HEK293 (cell line): ENCODE results near the gene CCL24.
"Not testable (repeated sequence)": the region's sequence is repeated elsewhere in the genome, so short reads cannot be mapped to it uniquely, and the experiment has no call there.

Source experiments
- CTCF ChIA-PET: fragments of 350-600 bp; formaldehyde crosslinking; extraction: SDS; loops from one replicate; lab custom pipeline; 2021; ENCODE audit warnings: antibody characterized with exemption; lab: Yijun Ruan, JAX
- POLR2A ChIA-PET: fragments of 300-600 bp; formaldehyde crosslinking; extraction: SDS; loops from one replicate; lab custom pipeline; 2020; ENCODE audit warnings: antibody characterized with exemption, inconsistent platforms; lab: Yijun Ruan, JAX
- H3K27ac ChIP-seq: fragments of 200-500 bp; sonication (Bioruptor generic); 2 replicates; pipeline ENCODE4 v1.5.1; 2014; ENCODE audit warnings: low read depth, low read length, control low read depth, inconsistent platforms; ENCODE audit errors: extremely low read depth
- H3K36me3 ChIP-seq, 2 experiments: fragments of 200-500 bp in 1 of 2; sonication (Bioruptor generic) in 1 of 2; 1 replicate in 1 of 2; 2 replicates in 1 of 2; pipeline ENCODE4 v1.5.1; 2014 to 2017; ENCODE audit warnings: inconsistent platforms in 2 of 2, low read length in 2 of 2; ENCODE audit not compliant: control insufficient read depth in 2 of 2, insufficient read depth in 1 of 2
- H3K4me1 ChIP-seq: fragments of 200-500 bp; sonication (Bioruptor generic); 2 replicates; pipeline ENCODE4 v1.5.1; 2014; ENCODE audit warnings: mild to moderate bottlenecking, low read length, inconsistent platforms; ENCODE audit not compliant: control insufficient read depth, insufficient read depth
- H3K4me3 ChIP-seq: 2 replicates; pipeline ENCODE4 v1.5.1; 2011; ENCODE audit warnings: low read depth, mild to moderate bottlenecking, control low read depth, low read length, moderate library complexity
- H3K9me3 ChIP-seq: fragments of 200-500 bp; sonication (Bioruptor generic); 2 replicates; pipeline ENCODE4 v1.5.1; 2014; ENCODE audit warnings: low read depth, low read length, inconsistent platforms; ENCODE audit not compliant: control insufficient read depth, insufficient read depth
- BCL11A ChIP-seq: fragments of 450-650 bp; formaldehyde crosslinking; IDR thresholded peaks from 2 replicates; pipeline ENCODE4 v1.5.1; 2016; ENCODE audit warnings: low read depth, missing biosample characterization, missing genetic modification characterization
- GLI2 ChIP-seq: fragments of 450-650 bp; formaldehyde crosslinking; IDR thresholded peaks from 2 replicates; pipeline ENCODE4; 2017; ENCODE audit warnings: missing biosample characterization, missing genetic modification characterization, low read depth, borderline replicate concordance
- HOXA7 ChIP-seq: sonication (generic); formaldehyde crosslinking; IDR thresholded peaks from 2 replicates; pipeline ENCODE4 v1.8.1; 2022; ENCODE audit warnings: missing genetic modification reagents, borderline replicate concordance
- PBX3 ChIP-seq: sonication (generic); formaldehyde crosslinking; IDR thresholded peaks from 2 replicates; pipeline ENCODE4 v1.8.1; 2022; ENCODE audit warnings: mild to moderate bottlenecking, moderate library complexity, missing genetic modification reagents
- ZNF114 ChIP-seq: fragments of 450-650 bp; formaldehyde crosslinking; IDR thresholded peaks from 2 replicates; pipeline ENCODE4 v1.5.0; 2017; ENCODE audit warnings: missing biosample characterization, missing genetic modification characterization
- ZNF202 ChIP-seq: fragments of 450-650 bp; formaldehyde crosslinking; IDR thresholded peaks from 2 replicates; pipeline ENCODE4 v1.5.1; 2016; ENCODE audit warnings: missing biosample characterization, missing genetic modification characterization, borderline replicate concordance
- ZNF24 ChIP-seq: fragments of 450-650 bp; formaldehyde crosslinking; IDR thresholded peaks from 2 replicates; pipeline ENCODE4 v1.5.1; 2016; ENCODE audit warnings: missing biosample characterization, missing genetic modification characterization
- ZNF280D ChIP-seq: fragments of 450-650 bp; formaldehyde crosslinking; IDR thresholded peaks from 2 replicates; pipeline ENCODE4 v1.5.1; 2016; ENCODE audit warnings: missing biosample characterization, missing genetic modification characterization
- ZNF366 ChIP-seq: fragments of 450-650 bp; formaldehyde crosslinking; conservative IDR thresholded peaks from 2 replicates; pipeline ENCODE4 v1.5.1; 2016; ENCODE audit warnings: missing biosample characterization, missing genetic modification characterization
- ZNF473 ChIP-seq: fragments of 450-650 bp; formaldehyde crosslinking; IDR thresholded peaks from 2 replicates; pipeline ENCODE4 v1.5.1; 2017; ENCODE audit warnings: missing biosample characterization, missing genetic modification characterization
- ZNF488 ChIP-seq: fragments of 450-650 bp; formaldehyde crosslinking; IDR thresholded peaks from 2 replicates; pipeline ENCODE4 v1.5.1; 2016; ENCODE audit warnings: missing biosample characterization, missing genetic modification characterization
- ZNF513 ChIP-seq: fragments of 450-650 bp; IDR thresholded peaks from 2 replicates; pipeline ENCODE4 v1.5.1; 2018; ENCODE audit warnings: missing biosample characterization, missing genetic modification characterization
- ZNF521 ChIP-seq: fragments of 450-650 bp; formaldehyde crosslinking; IDR thresholded peaks from 2 replicates; pipeline ENCODE4 v1.5.1; 2017; ENCODE audit warnings: missing biosample characterization, mild to moderate bottlenecking, missing genetic modification characterization
- ZNF660 ChIP-seq: fragments of 450-650 bp; IDR thresholded peaks from 2 replicates; pipeline ENCODE4 v1.5.1; 2018; ENCODE audit warnings: missing biosample characterization, mild to moderate bottlenecking, missing genetic modification characterization
- ZSCAN5A ChIP-seq: fragments of 450-650 bp; formaldehyde crosslinking; IDR thresholded peaks from 2 replicates; pipeline ENCODE4 v1.5.1; 2016; ENCODE audit warnings: missing biosample characterization, missing genetic modification characterization

CCL24 gene

GRCh38 chr7:75856536-75856935 is 42.9 kb upstream of the CCL24 start (continued):
- TF ChIP-seq ZNF513 (tag by site-specific recombination) (no peak), BCL11A (tag by site-specific recombination) (no peak), ZNF280D (tag by site-specific recombination) (no peak), ZNF488 (tag by site-specific recombination) (no peak), HOXA7 (CRISPR knock-in tag) (no peak), ZNF473 (tag by site-specific recombination) (no peak)

GRCh38 chr7:75854813-75855345 is 41.3 kb upstream of the CCL24 start:
- POLR2A ChIA-PET, H3K9me3 ChIP-seq, H3K36me3 ChIP-seq, H3K4me1 ChIP-seq, H3K4me3 ChIP-seq, H3K27ac ChIP-seq: not testable (repeated sequence)
- CTCF ChIA-PET, result interaction anchor here (1.6 kb wide), 1 partner anchor 10 kb away, joined by 7 read pairs; no protein-coding TSS in a partner anchor

- H3K9me3 ChIP-seq, result no peaks in the 10 kb centered on the region
- ChIA-PET CTCF (interaction anchor here (1.6 kb wide), 1 partner anchor 11 kb away, joined by 7 read pairs; no protein-coding TSS in a partner anchor), POLR2A (interaction anchor here (0.6 kb wide), 2 partner anchors 26 to 198 kb away, joined by 3 read pairs; no protein-coding TSS in a partner anchor)
- no peaks in the 10 kb centered on the region for H3K4me1 ChIP-seq
- H3K36me3 ChIP-seq, result no peaks in the 10 kb centered on the region
- no peak overlapping the region for H3K27ac ChIP-seq
- no peak overlapping the region for H3K4me3 ChIP-seq
- TF ChIP-seq ZNF114 (no peak), ZNF366 (tag by site-specific recombination) (no peak), PBX3 (CRISPR knock-in tag) (no peak), ZSCAN5A (tag by site-specific recombination) (no peak), ZNF660 (tag by site-specific recombination) (no peak), ZNF202 (no peak), ZNF24 (tag by site-specific recombination) (no peak), ZNF521 (tag by site-specific recombination) (no peak), GLI2 (tag by site-specific recombination) (no peak)
Observed at GRCh38 chr7:75854233-75854632, 40.6 kb upstream of the CCL24 start.
